Measurements from ENCODE around the gene SUMO3. TPM values are rescaled to one million over a fixed set of nuclear protein-coding genes. Genes with fewer than 3 reads are reported as not detected.

SUMO3 gene
- total RNA-seq, 1 donor from 2014 or later = 58.7 TPM

- DNase-seq (ENCODE audit: low read depth) = no peak
- no peak for TF ChIP-seq CTCF (conservative IDR thresholded peaks at IDR 0.05; ENCODE audit: low read depth, low read length)
- H3K4me3 ChIP-seq (ENCODE audit: low read depth, low read length) = no peak overlapping the region
Observed at GRCh38 chr21:44760376-44760775, 57.5 kb downstream of the SUMO3 start.

- TF ChIP-seq CTCF (conservative IDR thresholded peaks at IDR 0.05; ENCODE audit: low read depth, low read length) = no peak
- no peak overlapping the region for H3K4me3 ChIP-seq (ENCODE audit: low read depth, low read length)
- no peak for DNase-seq (ENCODE audit: low read depth)
Observed at GRCh38 chr21:44759628-44760285, 58.1 kb downstream of the SUMO3 start.

GRCh38 chr21:44758781-44759627 lies 58.9 kb downstream of the SUMO3 start:
- no peak overlapping the region for H3K4me3 ChIP-seq (ENCODE audit: low read depth, low read length)
- DNase-seq (ENCODE audit: low read depth) = no peak

GRCh38 chr21:44758141-44758561 lies 59.7 kb downstream of the SUMO3 start:
- no peak for DNase-seq (ENCODE audit: low read depth)
- no peak for TF ChIP-seq CTCF (conservative IDR thresholded peaks at IDR 0.05; ENCODE audit: low read depth, low read length)
- H3K4me3 ChIP-seq (ENCODE audit: low read depth, low read length) = no peak overlapping the region

More at GRCh38 chr21:44758781-44759627, 58.9 kb downstream of the SUMO3 start:
- TF ChIP-seq CTCF (conservative IDR thresholded peaks at IDR 0.05; ENCODE audit: low read depth, low read length) = no peak

GRCh38 chr21:44757731-44758130 lies 60.1 kb downstream of the SUMO3 start:
- no peak for TF ChIP-seq CTCF (conservative IDR thresholded peaks at IDR 0.05; ENCODE audit: low read depth, low read length)
- H3K4me3 ChIP-seq (ENCODE audit: low read depth, low read length) = no peak overlapping the region
- no peak for DNase-seq (ENCODE audit: low read depth)

DNA sequence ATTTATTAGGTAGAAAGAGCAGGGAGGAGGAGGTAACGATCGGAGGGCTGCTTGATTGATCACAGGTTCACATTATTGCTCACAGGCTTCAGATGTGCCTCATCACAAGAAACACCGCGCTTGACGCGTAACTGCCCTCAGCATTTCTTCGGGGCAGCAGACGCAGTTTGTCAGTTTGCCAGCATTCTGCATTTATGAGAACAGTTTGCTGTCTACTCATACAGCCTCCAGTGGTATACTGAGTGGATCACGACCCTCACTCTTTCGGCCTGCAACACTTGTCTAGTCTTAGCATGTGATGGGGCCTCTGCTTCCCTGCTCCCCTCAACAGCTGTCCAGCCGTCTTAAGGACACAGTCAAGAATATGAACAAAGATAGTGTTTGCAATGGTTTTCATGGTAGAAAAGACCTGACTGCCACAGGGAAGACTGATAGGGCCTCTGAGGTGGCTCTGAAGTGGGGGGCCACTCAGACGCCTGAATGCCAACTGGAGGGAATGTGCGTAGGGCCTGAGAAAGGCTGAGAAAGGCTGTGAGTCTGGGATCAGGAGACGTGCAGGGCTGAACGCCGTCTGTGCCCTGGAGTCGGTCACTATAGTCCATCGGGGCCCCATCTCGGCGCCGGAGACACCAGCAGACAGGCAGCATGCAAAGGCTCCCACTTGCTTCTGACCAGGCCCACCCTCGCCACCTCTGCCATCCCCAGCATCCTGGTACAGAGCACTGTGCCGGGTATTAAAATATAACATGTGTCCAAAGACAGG lies 61.3 kb downstream of the SUMO3 start:
- no peak overlapping the region for H3K4me3 ChIP-seq (ENCODE audit: low read depth, low read length)
- DNase-seq (ENCODE audit: low read depth) = no peak

More for the DNA sequence above, 61.3 kb downstream of the SUMO3 start:
- no peak for TF ChIP-seq CTCF (conservative IDR thresholded peaks at IDR 0.05; ENCODE audit: low read depth, low read length)

Other genes starting within 250 kb of the SUMO3 start
- gene KRTAP10-4, start 244.3 kb downstream of the SUMO3 start, total RNA-seq = not detected in 2 replicates
- not detected in 2 replicates for gene KRTAP10-5, start 237.5 kb downstream of the SUMO3 start, total RNA-seq
- not detected in 2 replicates for gene KRTAP10-6, start 225.6 kb downstream of the SUMO3 start, total RNA-seq
- not detected in 2 replicates for gene KRTAP10-7, start 217.5 kb downstream of the SUMO3 start, total RNA-seq
- gene KRTAP10-8, start 206.0 kb downstream of the SUMO3 start, total RNA-seq = not detected in 2 replicates
- not detected in 2 replicates for gene KRTAP10-9, start 191.0 kb downstream of the SUMO3 start, total RNA-seq
- gene KRTAP10-10, start 180.7 kb downstream of the SUMO3 start, total RNA-seq = not detected in 2 replicates
- gene KRTAP10-11, start 171.6 kb downstream of the SUMO3 start, total RNA-seq = not detected in 2 replicates
- gene KRTAP12-4, start 163.4 kb downstream of the SUMO3 start, total RNA-seq = not detected in 2 replicates
- not detected in 2 replicates for gene KRTAP12-3, start 160.1 kb downstream of the SUMO3 start, total RNA-seq
- gene KRTAP12-2, start 151.1 kb downstream of the SUMO3 start, total RNA-seq = not detected in 2 replicates
- gene KRTAP12-1, start 135.9 kb downstream of the SUMO3 start, total RNA-seq = not detected in 2 replicates
- not detected in 2 replicates for gene KRTAP10-12, start 120.9 kb downstream of the SUMO3 start, total RNA-seq
- gene TSPEAR, start 106.5 kb downstream of the SUMO3 start, total RNA-seq = not detected in 2 replicates
- gene UBE2G2, start 16.2 kb downstream of the SUMO3 start, total RNA-seq = 29.6 and 47.2 TPM in 2 replicates
- 311 and 421 TPM in 2 replicates for gene PTTG1IP, start 55.6 kb upstream of the SUMO3 start, total RNA-seq
- 3.0 and 3.5 TPM in 2 replicates for gene ITGB2, start 102.8 kb upstream of the SUMO3 start, total RNA-seq
- 35.7 and 52.1 TPM in 2 replicates for gene SLX9, start 122.0 kb upstream of the SUMO3 start, total RNA-seq